Endothelial cell of umbilical vein (primary cell): Measurements from ENCODE around the gene FLVCR2.

ENCODE experiments used
- CTCF ChIP-seq, 2 donors: IDR thresholded peaks; 1 replicate in 1 of 2; 2 replicates in 1 of 2; pipeline ENCODE4 v1.5.1; 2011; ENCODE audit warnings: low read length in 2 of 2, mild to moderate bottlenecking in 2 of 2, moderate library complexity in 2 of 2, control low read depth in 1 of 2, inconsistent platforms in 1 of 2, low read depth in 1 of 2; ENCODE audit not compliant: insufficient read depth in 1 of 2; ENCODE audit errors: extremely low read depth in 1 of 2
- EZH2 ChIP-seq: IDR thresholded peaks from 2 replicates; pipeline ENCODE4 v1.6.1; 2012; ENCODE audit warnings: borderline replicate concordance, low read depth, mild to moderate bottlenecking, moderate library complexity, low read length, inconsistent platforms; ENCODE audit not compliant: severe bottlenecking
- FOS ChIP-seq: IDR thresholded peaks from 2 replicates; pipeline ENCODE4 v1.6.1; 2011; ENCODE audit warnings: mild to moderate bottlenecking, low read length, moderate library complexity, borderline replicate concordance; ENCODE audit not compliant: insufficient read depth
- GATA2 ChIP-seq: IDR thresholded peaks from 2 replicates; pipeline ENCODE4 v1.7.0; 2011; ENCODE audit warnings: low read depth, mild to moderate bottlenecking, moderate library complexity, mixed read lengths, low read length; ENCODE audit not compliant: insufficient read length, insufficient read depth
- JUN ChIP-seq: IDR thresholded peaks from 2 replicates; pipeline ENCODE4 v1.6.1; 2011; ENCODE audit warnings: borderline replicate concordance, low read depth; ENCODE audit not compliant: insufficient read length, insufficient read depth
- MAX ChIP-seq: IDR thresholded peaks from 2 replicates; pipeline ENCODE4 v1.6.1; 2011; ENCODE audit not compliant: insufficient read depth, insufficient read length
- MYC ChIP-seq: IDR thresholded peaks from one replicate; pipeline ENCODE4 v1.6.1; 2011; ENCODE audit warnings: mild to moderate bottlenecking, low read depth, low read length
- POLR2A ChIP-seq: IDR thresholded peaks from 2 replicates; pipeline ENCODE4 v1.6.1; 2012; ENCODE audit warnings: low read depth, mild to moderate bottlenecking, control low read depth, low read length
- POLR2AphosphoS5 ChIP-seq: IDR thresholded peaks from 2 replicates; pipeline ENCODE4 v1.6.1; 2012; ENCODE audit warnings: low read depth, mild to moderate bottlenecking, control low read depth, low read length, moderate library complexity; ENCODE audit not compliant: insufficient read depth

- TF ChIP-seq CTCF (IDR thresholded peaks at IDR 0.05; ENCODE audit: extremely low read depth in 1 of 2, insufficient read depth in 1 of 2, low read depth in 1 of 2, low read length in 2 of 2) = no peak
- no peak for TF ChIP-seq POLR2A
- TF ChIP-seq EZH2 = no peak
- TF ChIP-seq POLR2AphosphoS5 = no peak
- TF ChIP-seq FOS = no peak
- no peak for TF ChIP-seq JUN
- no peak for TF ChIP-seq MAX
- TF ChIP-seq MYC = no peak
- TF ChIP-seq GATA2 = no peak
These were observed 62.5 kb downstream of the FLVCR2 start for GRCh38 chr14:75640876-75641275.
